NT2/D1 (cell line): ENCODE results near the gene SIK1.
"Not testable (repeated sequence)": the region's sequence is repeated elsewhere in the genome, so short reads cannot be mapped to it uniquely, and the experiment has no call there.

Experiments
- YY1 ChIP-seq: IDR thresholded peaks from 2 replicates; pipeline ENCODE4 v1.6.1; 2011; ENCODE audit not compliant: insufficient read length, insufficient read depth
- ZNF274 ChIP-seq: IDR thresholded peaks from 2 replicates; pipeline ENCODE4 v1.6.1; 2011; ENCODE audit warnings: mild to moderate bottlenecking, low read depth, low read length

- TF ChIP-seq ZNF274, YY1: not testable (repeated sequence)
These were observed 29.8 kb upstream of the SIK1 start for GRCh38 chr21:43456616-43457314.
